ENCODE measurements around the gene VCAN. TPM values are rescaled to one million over a fixed set of nuclear protein-coding genes. Genes with fewer than 3 reads are reported as not detected.
A peak's percentile ranks its signal among the peaks of the same experiment; 100 is the strongest.

Gene VCAN
- polyA plus RNA-seq, 1 experiment = 38.0 TPM

DNA sequence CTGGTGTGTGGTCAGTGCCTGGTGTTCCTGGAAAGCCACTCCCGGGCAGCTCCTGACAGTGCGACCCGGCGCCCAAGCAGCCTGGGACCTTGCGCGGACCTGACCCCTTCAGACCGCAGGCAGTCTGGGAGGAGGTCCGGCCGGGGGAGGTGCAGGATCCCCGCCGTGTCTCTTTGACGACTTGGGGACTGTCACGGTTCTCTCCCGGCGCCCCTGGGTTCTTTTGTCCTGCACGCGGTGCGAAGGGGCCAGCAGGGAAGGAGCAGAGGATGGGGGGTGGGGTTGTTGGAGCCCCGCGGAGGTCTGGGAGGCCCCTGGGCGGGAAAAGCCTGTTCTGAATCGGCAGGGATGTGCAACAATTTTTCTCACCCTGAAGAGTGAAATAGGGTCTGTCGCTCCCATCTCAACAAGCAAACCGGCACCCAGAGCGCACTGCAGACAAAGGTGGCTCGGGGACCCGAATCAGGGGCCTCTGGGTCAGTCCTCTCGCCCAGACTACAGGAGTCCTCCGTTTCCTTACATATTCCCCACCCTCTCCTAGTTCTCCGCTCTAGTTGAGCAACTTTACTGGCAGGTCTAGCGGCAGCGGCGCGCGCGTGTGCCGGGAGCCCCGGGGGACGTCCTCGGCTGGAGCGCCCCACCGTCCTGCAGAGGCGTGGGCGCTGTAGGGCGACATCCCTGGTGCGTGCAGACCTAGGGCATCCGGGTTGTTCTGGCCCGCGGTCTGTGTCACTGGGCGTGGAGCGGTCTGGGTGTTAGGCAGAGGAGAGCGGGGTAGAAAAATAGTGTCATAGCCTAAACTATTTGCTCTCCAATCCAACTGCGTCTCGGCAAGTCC is 1.2 kb downstream of the VCAN start:
- POLR2A ChIA-PET = no interaction called here
- TF ChIP-seq, protein P1, sequence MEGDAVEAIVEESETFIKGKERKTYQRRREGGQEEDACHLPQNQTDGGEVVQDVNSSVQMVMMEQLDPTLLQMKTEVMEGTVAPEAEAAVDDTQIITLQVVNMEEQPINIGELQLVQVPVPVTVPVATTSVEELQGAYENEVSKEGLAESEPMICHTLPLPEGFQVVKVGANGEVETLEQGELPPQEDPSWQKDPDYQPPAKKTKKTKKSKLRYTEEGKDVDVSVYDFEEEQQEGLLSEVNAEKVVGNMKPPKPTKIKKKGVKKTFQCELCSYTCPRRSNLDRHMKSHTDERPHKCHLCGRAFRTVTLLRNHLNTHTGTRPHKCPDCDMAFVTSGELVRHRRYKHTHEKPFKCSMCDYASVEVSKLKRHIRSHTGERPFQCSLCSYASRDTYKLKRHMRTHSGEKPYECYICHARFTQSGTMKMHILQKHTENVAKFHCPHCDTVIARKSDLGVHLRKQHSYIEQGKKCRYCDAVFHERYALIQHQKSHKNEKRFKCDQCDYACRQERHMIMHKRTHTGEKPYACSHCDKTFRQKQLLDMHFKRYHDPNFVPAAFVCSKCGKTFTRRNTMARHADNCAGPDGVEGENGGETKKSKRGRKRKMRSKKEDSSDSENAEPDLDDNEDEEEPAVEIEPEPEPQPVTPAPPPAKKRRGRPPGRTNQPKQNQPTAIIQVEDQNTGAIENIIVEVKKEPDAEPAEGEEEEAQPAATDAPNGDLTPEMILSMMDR (IDR thresholded peaks at IDR 0.05; ENCODE audit: insufficient read depth, low read depth, low read length) = no peak
- no peaks in the 10 kb centered on the region for H3K36me3 ChIP-seq (ENCODE audit: control insufficient read depth, insufficient read depth, low read length)
- peaks cover 6% of the 10 kb centered on the region for H3K27me3 ChIP-seq (ENCODE audit: control insufficient read depth, insufficient read depth, low read length)
- no peak for DNase-seq (ENCODE audit: low read depth)
- CTCF ChIA-PET = interaction anchor here (0.6 to 1.1 kb wide), 11 partner anchors 18 to 1122 kb away, joined by 3 to 7 read pairs (median 4); no protein-coding TSS in a partner anchor
- H3K4me3 ChIP-seq (ENCODE audit: low read depth, low read length) = peak overlapping the region; percentile 59

DNA sequence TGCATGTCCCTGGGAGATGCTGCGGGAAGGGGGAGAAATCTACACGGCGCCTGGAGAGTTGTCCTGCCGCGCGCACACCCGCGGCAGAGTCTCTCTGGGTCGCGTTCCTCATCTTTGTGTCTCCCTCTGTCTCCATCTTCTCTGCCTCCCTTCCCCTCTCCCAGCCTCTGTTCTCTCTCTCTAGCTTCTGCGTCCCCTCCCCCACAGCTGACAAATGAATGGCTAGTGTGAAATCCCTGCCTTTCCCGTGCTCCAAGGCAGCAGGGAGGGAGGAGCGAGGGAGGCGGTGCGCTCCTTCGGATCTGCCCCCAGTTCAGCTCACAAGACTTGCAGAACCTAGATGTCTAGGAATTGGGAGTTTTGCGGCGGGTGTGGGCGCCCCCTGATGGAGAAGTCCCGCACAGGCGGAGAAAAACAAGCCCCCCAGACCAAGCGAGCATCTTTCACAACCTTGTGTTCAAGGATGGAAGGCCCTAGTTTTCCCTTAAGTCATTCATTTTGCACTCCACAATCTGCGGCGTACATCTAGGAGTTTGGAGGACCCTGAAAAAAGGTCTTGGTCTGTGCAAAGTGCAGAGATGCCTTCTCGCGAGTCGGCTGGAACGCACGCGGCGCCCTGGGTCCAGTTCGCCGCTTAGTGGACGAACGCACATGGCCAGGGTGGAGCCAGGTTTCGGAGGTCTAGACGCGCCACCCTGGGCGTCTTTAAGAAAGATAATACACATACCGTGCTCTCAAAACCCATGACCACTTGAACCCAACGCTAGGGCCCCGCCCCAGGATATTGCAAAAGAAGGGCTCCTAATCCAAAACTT is 2.0 kb downstream of the VCAN start:
- peak; percentile 87 for DNase-seq (ENCODE audit: low read depth)
- TF ChIP-seq, protein P1 (IDR thresholded peaks at IDR 0.05; ENCODE audit: insufficient read depth, low read depth, low read length) = peak; percentile 86
- ChIA-PET POLR2A (no interaction called here), CTCF (interaction anchor here (0.6 to 1.1 kb wide), 9 partner anchors 19 to 1123 kb away, joined by 3 to 7 read pairs (median 4); no protein-coding TSS in a partner anchor)
- H3K36me3 ChIP-seq (ENCODE audit: control insufficient read depth, insufficient read depth, low read length) = no peaks in the 10 kb centered on the region
- peak overlapping the region; percentile 59 for H3K4me3 ChIP-seq (ENCODE audit: low read depth, low read length)
- H3K27me3 ChIP-seq (ENCODE audit: control insufficient read depth, insufficient read depth, low read length) = peaks cover 5% of the 10 kb centered on the region

DNA sequence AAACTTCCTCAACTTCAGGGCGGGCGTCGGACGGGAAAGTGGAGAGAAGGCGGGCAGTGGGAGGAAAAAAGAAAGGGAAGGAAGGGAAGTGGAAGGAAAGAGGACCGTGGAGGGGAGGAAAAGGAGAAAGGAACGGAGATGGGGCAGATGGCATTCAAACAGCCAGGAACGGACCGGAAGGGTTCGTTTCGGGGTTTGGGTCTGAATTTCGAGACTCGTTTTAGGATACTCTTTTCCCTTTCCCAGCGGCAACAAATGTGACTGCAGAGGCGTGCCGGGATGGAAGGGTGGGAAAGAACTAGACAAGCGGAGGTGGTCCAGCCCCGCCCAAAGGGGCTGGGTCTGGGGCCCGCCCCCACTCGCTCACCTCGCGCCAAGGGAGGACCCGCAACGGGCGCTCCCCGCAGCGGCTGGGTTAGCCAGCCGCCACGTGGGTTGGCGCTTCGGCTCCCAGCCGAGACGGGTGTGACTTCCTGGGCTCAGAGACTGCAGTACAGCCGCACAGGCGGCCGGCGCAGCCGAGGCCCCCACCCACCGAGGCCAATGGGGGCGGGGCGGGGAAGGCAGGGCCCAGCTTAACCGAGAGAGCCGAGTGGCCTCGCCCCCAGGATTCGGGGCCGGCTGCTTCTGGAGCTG is 2.7 kb downstream of the VCAN start:
- CTCF ChIA-PET = interaction anchor here (1.0 to 1.5 kb wide), 5 partner anchors 21 to 1125 kb away, joined by 3 to 5 read pairs (median 4); no protein-coding TSS in a partner anchor

DNA sequence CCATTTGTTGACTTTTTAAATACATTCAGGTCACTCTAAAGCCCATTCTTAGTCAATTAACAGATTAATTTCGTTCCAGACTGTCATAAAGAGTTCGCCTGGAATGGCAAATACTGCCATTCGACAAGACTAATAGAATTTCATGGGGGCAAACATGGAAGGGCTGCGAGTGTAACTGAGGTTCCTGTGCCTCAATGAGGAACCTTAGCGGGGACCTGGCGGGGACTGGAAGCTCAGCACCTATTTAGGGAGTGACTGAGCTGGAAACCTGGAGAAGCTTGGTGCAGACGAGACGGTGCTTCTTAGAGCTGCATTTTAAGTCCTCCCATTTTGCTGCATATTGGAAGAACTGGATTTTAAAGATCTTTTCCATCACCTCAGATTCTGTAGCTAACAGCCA is 3.4 kb downstream of the VCAN start:
- H3K36me3 ChIP-seq (ENCODE audit: control insufficient read depth, insufficient read depth, low read length) = no peaks in the 10 kb centered on the region
- H3K27me3 ChIP-seq (ENCODE audit: control insufficient read depth, insufficient read depth, low read length) = peaks cover 5% of the 10 kb centered on the region
- H3K4me3 ChIP-seq (ENCODE audit: low read depth, low read length) = peak overlapping the region; percentile 59
- TF ChIP-seq, protein P1 (IDR thresholded peaks at IDR 0.05; ENCODE audit: insufficient read depth, low read depth, low read length) = no peak
- DNase-seq (ENCODE audit: low read depth) = no peak
- CTCF ChIA-PET = interaction anchor here (0.9 to 1.5 kb wide), 4 partner anchors 20 to 1126 kb away, joined by 3 to 5 read pairs (median 3); no protein-coding TSS in a partner anchor
- POLR2A ChIA-PET = no interaction called here

More for the DNA sequence above, 2.7 kb downstream of the VCAN start:
- TF ChIP-seq, protein P1 (IDR thresholded peaks at IDR 0.05; ENCODE audit: insufficient read depth, low read depth, low read length) = no peak
- POLR2A ChIA-PET = no interaction called here
- peak; percentile 49 for DNase-seq (ENCODE audit: low read depth)
- peaks cover 5% of the 10 kb centered on the region for H3K27me3 ChIP-seq (ENCODE audit: control insufficient read depth, insufficient read depth, low read length)
- peak overlapping the region; percentile 59 for H3K4me3 ChIP-seq (ENCODE audit: low read depth, low read length)
- no peaks in the 10 kb centered on the region for H3K36me3 ChIP-seq (ENCODE audit: control insufficient read depth, insufficient read depth, low read length)
